Measurements from ENCODE around the gene CHST11.

CHST11 gene

DNA sequence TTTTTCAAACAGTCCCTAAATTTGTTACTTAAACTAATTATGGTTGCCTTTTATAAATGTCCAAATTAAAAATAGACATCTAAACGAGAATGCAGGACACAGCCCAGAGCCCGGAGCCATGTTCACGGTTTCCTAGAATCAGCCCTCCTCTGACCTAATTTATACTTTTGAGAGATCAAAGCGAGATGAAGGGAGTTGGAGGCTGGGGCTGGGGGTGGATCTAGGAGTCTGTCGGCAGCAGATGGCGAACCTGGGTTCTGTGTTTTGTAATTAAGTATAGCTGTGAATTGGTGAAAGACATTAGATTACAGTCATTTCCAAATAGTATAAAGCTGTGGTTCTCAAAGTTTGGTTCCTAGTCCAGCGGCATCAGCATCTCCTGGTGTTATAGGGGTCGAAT lies 291.2 kb downstream of the CHST11 start:
- Histone ChIP-seq H3K4me1 (ENCODE audit: insufficient read depth, insufficient read length) (peaks cover 9% of the 10 kb centered on the region), H3K36me3 (ENCODE audit: insufficient read depth, insufficient read length, low read length) (no peaks in the 10 kb centered on the region), H3K27me3 (ENCODE audit: insufficient read depth, insufficient read length) (no peaks in the 10 kb centered on the region), H3K9ac (ENCODE audit: insufficient read length, low read depth) (peak overlapping the region; percentile 13), H3K4me3 (ENCODE audit: insufficient read length, low read depth) (no peak overlapping the region), H3K9me3 (ENCODE audit: insufficient read depth, low read length) (no peaks in the 10 kb centered on the region)
- no peak for DNase-seq (ENCODE audit: low read depth, low spot score)
- no peak for TF ChIP-seq ZNF274 (IDR thresholded peaks at IDR 0.05; ENCODE audit: low read depth, low read length)
- no peak for TF ChIP-seq SUZ12 (IDR thresholded peaks at IDR 0.05; ENCODE audit: extremely low read depth, insufficient read depth, insufficient read length)
- TF ChIP-seq YY1 (IDR thresholded peaks at IDR 0.05; ENCODE audit: insufficient read depth, insufficient read length): no peak

DNA sequence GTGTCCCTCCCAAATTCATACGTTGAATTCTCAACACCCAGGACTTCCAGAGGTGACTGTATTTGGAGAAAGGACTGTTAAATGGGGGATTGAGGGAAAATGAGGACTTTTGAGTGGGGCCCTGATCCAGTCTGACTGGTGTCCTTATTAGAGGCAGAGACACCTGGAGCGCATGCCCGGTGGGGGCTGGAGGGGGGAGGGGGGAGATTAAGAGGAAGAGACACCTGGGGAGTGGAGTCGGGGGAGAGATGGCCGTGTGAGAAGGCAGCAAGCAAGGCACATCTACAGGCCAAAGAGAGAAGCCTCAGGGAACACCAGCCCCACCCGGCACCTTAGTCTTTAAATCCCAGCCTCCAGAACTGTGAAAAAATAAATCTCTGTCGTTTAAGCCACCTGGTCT lies 291.6 kb downstream of the CHST11 start:
- no peaks in the 10 kb centered on the region for H3K36me3 ChIP-seq (ENCODE audit: insufficient read depth, insufficient read length, low read length)
- DNase-seq (ENCODE audit: low read depth, low spot score): no peak
- no peaks in the 10 kb centered on the region for H3K9me3 ChIP-seq (ENCODE audit: insufficient read depth, low read length)
- no peaks in the 10 kb centered on the region for H3K27me3 ChIP-seq (ENCODE audit: insufficient read depth, insufficient read length)
- H3K4me3 ChIP-seq (ENCODE audit: insufficient read length, low read depth): no peak overlapping the region
- H3K9ac ChIP-seq (ENCODE audit: insufficient read length, low read depth): peak overlapping the region; percentile 13
- peaks cover 9% of the 10 kb centered on the region for H3K4me1 ChIP-seq (ENCODE audit: insufficient read depth, insufficient read length)
- no peak for TF ChIP-seq SUZ12 (IDR thresholded peaks at IDR 0.05; ENCODE audit: extremely low read depth, insufficient read depth, insufficient read length)
- no peak for TF ChIP-seq YY1 (IDR thresholded peaks at IDR 0.05; ENCODE audit: insufficient read depth, insufficient read length)
- TF ChIP-seq ZNF274 (IDR thresholded peaks at IDR 0.05; ENCODE audit: low read depth, low read length): no peak

DNA sequence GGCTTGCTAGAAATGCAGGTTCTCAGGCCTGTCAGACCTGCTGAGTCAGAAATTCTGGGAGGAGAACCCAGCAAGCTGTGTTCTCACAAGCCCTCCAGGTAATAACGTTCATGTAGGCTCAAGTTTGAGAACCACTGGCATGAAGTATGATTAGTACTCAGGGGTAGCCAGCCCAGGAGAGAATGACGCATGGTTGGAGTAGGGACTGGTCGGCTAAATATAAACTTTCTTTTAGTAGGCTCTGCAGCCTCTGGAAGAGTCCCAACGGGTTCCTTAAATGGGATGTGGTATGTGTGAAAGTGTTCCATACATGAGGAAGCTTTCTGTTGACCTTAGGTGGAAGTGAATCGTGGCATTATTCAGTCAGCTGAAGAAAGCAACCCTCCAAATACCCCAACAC lies 292.0 kb downstream of the CHST11 start:
- H3K9ac ChIP-seq (ENCODE audit: insufficient read length, low read depth): no peak overlapping the region
- H3K36me3 ChIP-seq (ENCODE audit: insufficient read depth, insufficient read length, low read length): no peaks in the 10 kb centered on the region
- no peaks in the 10 kb centered on the region for H3K27me3 ChIP-seq (ENCODE audit: insufficient read depth, insufficient read length)
- peaks cover 9% of the 10 kb centered on the region for H3K4me1 ChIP-seq (ENCODE audit: insufficient read depth, insufficient read length)
- no peak overlapping the region for H3K4me3 ChIP-seq (ENCODE audit: insufficient read length, low read depth)
- DNase-seq (ENCODE audit: low read depth, low spot score): no peak
- H3K9me3 ChIP-seq (ENCODE audit: insufficient read depth, low read length): no peaks in the 10 kb centered on the region
- TF ChIP-seq ZNF274 (IDR thresholded peaks at IDR 0.05; ENCODE audit: low read depth, low read length) (no peak), YY1 (IDR thresholded peaks at IDR 0.05; ENCODE audit: insufficient read depth, insufficient read length) (no peak), SUZ12 (IDR thresholded peaks at IDR 0.05; ENCODE audit: extremely low read depth, insufficient read depth, insufficient read length) (no peak)

DNA sequence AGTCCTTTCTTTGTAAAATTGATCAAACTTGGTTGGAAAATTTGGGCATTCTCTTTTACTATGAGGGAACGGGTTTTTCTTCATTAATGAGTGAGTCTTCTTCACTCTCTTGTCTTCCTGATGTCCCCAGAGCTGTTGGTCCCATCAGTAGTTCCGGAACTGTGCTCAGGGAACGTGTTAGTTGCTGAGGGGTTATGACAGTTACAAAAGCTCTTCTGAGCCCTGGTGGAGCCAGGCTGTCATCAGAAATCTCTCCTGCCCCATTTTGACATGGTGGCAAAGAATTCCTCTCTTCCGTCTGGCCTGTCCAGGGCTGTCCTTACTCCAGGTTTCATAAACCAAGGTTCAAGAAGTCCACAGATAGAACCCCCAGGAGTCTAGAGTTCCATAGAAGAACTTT lies 292.8 kb downstream of the CHST11 start:
- Histone ChIP-seq H3K9ac (ENCODE audit: insufficient read length, low read depth) (no peak overlapping the region), H3K9me3 (ENCODE audit: insufficient read depth, low read length) (no peaks in the 10 kb centered on the region)

DNA sequence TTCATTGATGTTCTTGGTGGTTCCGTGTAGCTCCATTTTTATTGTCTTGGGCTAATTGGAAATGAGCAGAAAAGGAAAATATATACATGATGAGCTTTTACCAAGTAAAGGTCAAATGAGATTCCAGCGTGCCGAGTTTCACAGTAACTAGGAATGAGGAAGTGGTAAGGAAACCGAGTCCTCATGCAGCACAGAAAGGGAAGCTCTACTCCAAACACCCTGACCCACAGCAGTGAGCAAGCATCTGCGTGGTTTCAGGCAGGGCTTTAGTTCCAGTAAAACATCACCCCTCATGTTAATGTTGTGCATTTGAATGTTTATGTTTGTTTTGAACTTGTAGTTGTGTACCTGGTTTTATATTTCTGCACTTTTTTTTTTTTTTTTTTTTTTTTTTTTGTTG lies 293.3 kb downstream of the CHST11 start:
- TF ChIP-seq YY1 (IDR thresholded peaks at IDR 0.05; ENCODE audit: insufficient read depth, insufficient read length) (no peak), ZNF274 (IDR thresholded peaks at IDR 0.05; ENCODE audit: low read depth, low read length) (no peak), SUZ12 (IDR thresholded peaks at IDR 0.05; ENCODE audit: extremely low read depth, insufficient read depth, insufficient read length) (no peak)
- Histone ChIP-seq H3K27me3 (ENCODE audit: insufficient read depth, insufficient read length) (no peaks in the 10 kb centered on the region), H3K36me3 (ENCODE audit: insufficient read depth, insufficient read length, low read length) (no peaks in the 10 kb centered on the region), H3K9ac (ENCODE audit: insufficient read length, low read depth) (no peak overlapping the region), H3K9me3 (ENCODE audit: insufficient read depth, low read length) (no peaks in the 10 kb centered on the region), H3K4me3 (ENCODE audit: insufficient read length, low read depth) (no peak overlapping the region), H3K4me1 (ENCODE audit: insufficient read depth, insufficient read length) (peaks cover 9% of the 10 kb centered on the region)
- DNase-seq (ENCODE audit: low read depth, low spot score): no peak

More for the DNA sequence above, 292.8 kb downstream of the CHST11 start:
- TF ChIP-seq ZNF274 (IDR thresholded peaks at IDR 0.05; ENCODE audit: low read depth, low read length) (no peak), YY1 (IDR thresholded peaks at IDR 0.05; ENCODE audit: insufficient read depth, insufficient read length) (no peak), SUZ12 (IDR thresholded peaks at IDR 0.05; ENCODE audit: extremely low read depth, insufficient read depth, insufficient read length) (no peak)
- Histone ChIP-seq H3K4me3 (ENCODE audit: insufficient read length, low read depth) (no peak overlapping the region), H3K27me3 (ENCODE audit: insufficient read depth, insufficient read length) (no peaks in the 10 kb centered on the region), H3K4me1 (ENCODE audit: insufficient read depth, insufficient read length) (peaks cover 9% of the 10 kb centered on the region), H3K36me3 (ENCODE audit: insufficient read depth, insufficient read length, low read length) (no peaks in the 10 kb centered on the region)
- no peak for DNase-seq (ENCODE audit: low read depth, low spot score)

DNA sequence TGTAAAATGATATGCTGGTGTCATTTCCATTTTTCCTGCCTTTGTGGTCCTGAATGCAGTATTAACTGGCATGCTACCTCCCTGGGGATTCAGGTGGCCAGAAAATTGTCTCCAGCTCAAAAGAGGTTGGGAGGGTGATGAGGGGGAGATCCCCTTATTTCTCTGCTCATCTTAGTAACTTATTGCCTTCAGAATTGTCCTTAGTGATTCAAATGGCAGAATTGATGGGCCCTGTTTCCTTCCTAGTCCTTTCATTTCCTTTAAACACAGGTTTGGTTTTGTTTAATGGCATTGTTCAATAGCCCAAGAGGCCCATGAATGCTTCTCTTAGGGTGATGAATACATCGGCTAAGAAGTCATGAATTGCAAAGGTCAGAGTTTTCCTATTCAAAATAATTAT lies 294.4 kb downstream of the CHST11 start:
- Histone ChIP-seq H3K36me3 (ENCODE audit: insufficient read depth, insufficient read length, low read length) (no peaks in the 10 kb centered on the region), H3K9ac (ENCODE audit: insufficient read length, low read depth) (no peak overlapping the region), H3K4me1 (ENCODE audit: insufficient read depth, insufficient read length) (peaks cover 9% of the 10 kb centered on the region), H3K9me3 (ENCODE audit: insufficient read depth, low read length) (no peaks in the 10 kb centered on the region), H3K4me3 (ENCODE audit: insufficient read length, low read depth) (no peak overlapping the region), H3K27me3 (ENCODE audit: insufficient read depth, insufficient read length) (no peaks in the 10 kb centered on the region)
- DNase-seq (ENCODE audit: low read depth, low spot score): no peak
- TF ChIP-seq ZNF274 (IDR thresholded peaks at IDR 0.05; ENCODE audit: low read depth, low read length): no peak
- no peak for TF ChIP-seq YY1 (IDR thresholded peaks at IDR 0.05; ENCODE audit: insufficient read depth, insufficient read length)
- TF ChIP-seq SUZ12 (IDR thresholded peaks at IDR 0.05; ENCODE audit: extremely low read depth, insufficient read depth, insufficient read length): no peak

DNA sequence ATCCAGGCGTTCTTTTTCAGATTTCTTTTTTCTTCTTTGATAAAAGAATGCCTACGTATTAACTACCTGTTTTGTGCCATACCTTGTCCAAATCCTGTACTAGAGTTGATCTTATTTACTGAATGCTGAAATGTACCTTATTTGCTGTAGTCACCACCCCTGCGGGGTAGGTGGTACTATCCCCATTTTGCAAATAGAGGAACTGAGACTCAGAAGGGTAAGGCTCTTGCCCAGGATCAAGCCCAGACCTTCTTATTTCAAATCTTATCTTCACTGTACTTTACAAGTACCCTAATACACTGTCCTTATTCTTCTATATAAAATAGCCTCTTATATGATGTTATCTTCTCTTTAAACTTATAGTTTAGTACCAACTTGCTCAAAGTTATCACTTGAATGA lies 294.8 kb downstream of the CHST11 start:
- Histone ChIP-seq H3K4me1 (ENCODE audit: insufficient read depth, insufficient read length) (peaks cover 9% of the 10 kb centered on the region), H3K9me3 (ENCODE audit: insufficient read depth, low read length) (no peaks in the 10 kb centered on the region), H3K36me3 (ENCODE audit: insufficient read depth, insufficient read length, low read length) (no peaks in the 10 kb centered on the region), H3K4me3 (ENCODE audit: insufficient read length, low read depth) (no peak overlapping the region), H3K27me3 (ENCODE audit: insufficient read depth, insufficient read length) (no peaks in the 10 kb centered on the region), H3K9ac (ENCODE audit: insufficient read length, low read depth) (no peak overlapping the region)
- no peak for TF ChIP-seq ZNF274 (IDR thresholded peaks at IDR 0.05; ENCODE audit: low read depth, low read length)
- no peak for TF ChIP-seq SUZ12 (IDR thresholded peaks at IDR 0.05; ENCODE audit: extremely low read depth, insufficient read depth, insufficient read length)
- TF ChIP-seq YY1 (IDR thresholded peaks at IDR 0.05; ENCODE audit: insufficient read depth, insufficient read length): no peak
- no peak for DNase-seq (ENCODE audit: low read depth, low spot score)

Measured in NT2/D1 (cell line).